B cell (primary cell): ENCODE data around the gene SHANK2.

Experiments
- CTCF ChIP-seq: fragments of 200-600 bp; IDR thresholded peaks from one replicate; pipeline ENCODE4 v1.8.0; 2022; ENCODE audit warnings: antibody characterized with exemption, mild to moderate bottlenecking
- EZH2 ChIP-seq: IDR thresholded peaks from 2 replicates; pipeline ENCODE4 v1.6.1; 2012; ENCODE audit warnings: borderline replicate concordance, low read depth, mild to moderate bottlenecking, moderate library complexity, low read length; ENCODE audit not compliant: insufficient read depth, poor library complexity, severe bottlenecking

GRCh38 chr11:71236836-71237475, 15.4 kb downstream of the SHANK2 start:
- no peak for TF ChIP-seq CTCF
- no peak for TF ChIP-seq EZH2
